PFSK-1 (cell line): ENCODE results near the gene RAB39A.

Source experiments
- SIN3A ChIP-seq: IDR thresholded peaks from 2 replicates; pipeline ENCODE4 v1.6.1; 2012; ENCODE audit warnings: mild to moderate bottlenecking, low read length, moderate library complexity, borderline replicate concordance; ENCODE audit not compliant: insufficient read depth
- TAF1 ChIP-seq: IDR thresholded peaks from 2 replicates; pipeline ENCODE4 v1.6.1; 2012; ENCODE audit warnings: low read length, control low read depth, borderline replicate concordance; ENCODE audit not compliant: insufficient read depth

DNA sequence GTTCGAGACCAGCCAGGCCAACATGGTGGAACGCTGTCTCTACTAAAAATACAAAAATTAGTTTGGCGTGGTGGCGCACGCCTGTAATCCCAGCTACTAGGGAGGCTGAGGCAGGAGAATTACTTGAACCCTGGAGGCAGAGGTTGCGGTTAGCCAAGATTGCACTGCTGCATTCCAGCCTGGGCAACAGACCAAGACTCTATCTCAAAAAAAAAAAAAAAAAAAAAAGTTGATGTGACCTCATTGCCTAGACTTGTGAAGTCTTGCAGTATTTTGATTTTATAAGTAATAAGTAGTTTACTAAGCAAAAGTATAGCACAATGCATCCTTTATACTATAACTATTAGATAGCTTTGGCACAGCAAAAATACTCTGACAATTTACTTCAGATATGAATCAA is 70.5 kb downstream of the RAB39A start:
- TF ChIP-seq TAF1 (no peak), SIN3A (no peak)
